Measurements from ENCODE around the gene MDM2. TPM values are rescaled to one million over a fixed set of nuclear protein-coding genes. Genes with fewer than 3 reads are reported as not detected.

Gene MDM2
- total and polyA plus RNA-seq, 9 of the 15 experiments (the other 6 are each of a cell fraction or from before 2014, with no cell fraction given) = 13.6 to 100 (median 49.0) TPM

- no peak for TF ChIP-seq CHD7 (IDR thresholded peaks at IDR 0.05; ENCODE audit: low read depth, low read length)
- no peak for TF ChIP-seq IRF9 (tag; IDR thresholded peaks at IDR 0.05)
- TF ChIP-seq ATF2 (CRISPR knock-in tag; IDR thresholded peaks at IDR 0.05) = no peak
- no peak for TF ChIP-seq BRCA1 (IDR thresholded peaks at IDR 0.05)
- TF ChIP-seq BRCA1 (CRISPR knock-in tag; IDR thresholded peaks at IDR 0.05) = no peak
- no peak; the same call in 1 of the 2 replicates for TF ChIP-seq DPF2 (IDR thresholded peaks at IDR 0.05)
- peak; percentile 89 for TF ChIP-seq RREB1 (CRISPR knock-in tag; IDR thresholded peaks at IDR 0.05)
Observed at GRCh38 chr12:68807576-68808387, at the start of gene MDM2 (continued).

Data from K562 (cell line).